Activated effector memory CD4-positive, alpha-beta T cell treated with anti-CD3 and anti-CD28 coated beads, Interleukin-2, amount 50 U/mL, for 16 hours (primary cell): ENCODE measurements around the gene VLDLR.

ENCODE experiments used
- DNase-seq: peaks from one replicate; pipeline ENCODE4 v3.0.0-alpha.2; 2020

Gene VLDLR

DNA sequence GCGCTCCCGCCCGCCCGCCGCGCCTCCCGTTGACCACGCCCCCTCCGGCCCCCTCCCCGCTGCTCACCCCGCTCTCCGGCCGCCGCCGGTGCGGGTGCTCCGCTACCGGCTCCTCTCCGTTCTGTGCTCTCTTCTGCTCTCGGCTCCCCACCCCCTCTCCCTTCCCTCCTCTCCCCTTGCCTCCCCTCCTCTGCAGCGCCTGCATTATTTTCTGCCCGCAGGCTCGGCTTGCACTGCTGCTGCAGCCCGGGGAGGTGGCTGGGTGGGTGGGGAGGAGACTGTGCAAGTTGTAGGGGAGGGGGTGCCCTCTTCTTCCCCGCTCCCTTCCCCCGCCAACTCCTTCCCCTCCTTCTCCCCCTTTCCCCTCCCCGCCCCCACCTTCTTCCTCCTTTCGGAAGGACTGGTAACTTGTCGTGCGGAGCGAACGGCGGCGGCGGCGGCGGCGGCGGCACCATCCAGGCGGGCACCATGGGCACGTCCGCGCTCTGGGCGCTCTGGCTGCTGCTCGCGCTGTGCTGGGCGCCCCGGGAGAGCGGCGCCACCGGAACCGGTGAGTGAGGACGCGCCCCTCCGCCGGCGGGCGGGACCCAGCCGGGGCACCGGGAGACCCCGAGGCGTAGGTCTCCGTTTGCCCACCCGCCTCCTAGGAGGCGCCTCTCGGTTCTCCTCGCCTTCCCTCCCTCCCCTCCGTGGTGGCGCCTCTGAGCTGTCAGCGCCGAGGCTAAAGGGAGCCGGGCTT lies at the start of gene VLDLR:
Gene VLDLR (plus strand): TSS at position 66 of the 739 bp plus-strand sequence. CDS start 403 bp downstream, at position 469.
- peak; percentile 68 for DNase-seq

DNA sequence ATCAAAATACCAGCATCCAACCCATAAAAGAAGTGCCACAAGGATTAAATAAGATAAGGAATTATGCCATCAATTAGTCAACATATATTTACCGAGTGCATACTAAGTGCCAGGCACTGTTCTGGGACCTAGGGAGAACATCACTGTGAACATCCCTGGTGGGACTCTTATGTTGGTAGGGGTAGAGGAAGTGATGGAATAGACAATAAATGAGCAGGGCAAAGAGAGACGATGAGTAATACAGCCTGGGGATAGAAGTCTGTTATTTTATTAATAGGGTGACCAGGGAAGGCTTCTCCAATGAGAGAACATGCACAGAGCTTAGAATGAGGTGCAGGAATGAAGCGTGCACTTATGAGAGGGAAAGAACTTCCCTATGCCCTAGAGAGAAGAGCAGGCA lies 47.4 kb upstream of the VLDLR start:
- DNase-seq: no peak

GRCh38 chr9:2576631-2577030 lies 45.0 kb upstream of the VLDLR start:
- DNase-seq: no peak

DNA sequence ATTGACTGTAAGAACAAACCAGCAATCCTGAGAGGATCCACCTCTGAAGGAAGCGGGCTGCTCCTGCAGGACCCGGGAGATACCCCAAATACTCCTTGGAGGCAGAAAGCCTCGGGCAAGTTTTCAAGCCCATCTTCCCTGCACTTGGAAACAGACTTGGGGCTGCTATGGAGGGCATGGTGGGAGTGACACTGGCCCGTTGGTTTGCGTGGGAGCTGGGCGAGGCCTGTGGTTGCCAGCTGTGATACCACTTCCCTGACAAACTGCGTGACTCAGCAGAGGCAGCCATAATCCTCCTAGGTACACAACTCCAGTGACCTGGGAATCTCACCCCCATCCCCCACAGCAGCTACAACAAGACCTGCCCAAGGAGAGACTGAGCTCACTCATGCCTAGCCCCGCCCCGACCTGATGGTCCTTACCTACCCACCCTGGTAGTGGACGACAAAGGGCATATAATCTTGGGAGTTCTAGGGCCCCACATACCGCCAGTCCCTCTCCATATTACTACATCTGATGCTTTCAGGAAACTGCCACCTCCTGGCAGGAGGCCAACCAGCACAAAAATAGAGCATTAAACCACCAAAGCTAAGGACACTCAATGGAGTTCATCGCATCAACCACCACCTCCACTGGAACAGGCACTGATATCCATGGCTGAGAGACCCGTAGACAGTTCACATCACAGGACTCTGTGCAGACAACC lies 38.1 kb upstream of the VLDLR start:
- no peak for DNase-seq

- no peak for DNase-seq
Measured at GRCh38 chr9:2591967-2592366, 29.6 kb upstream of the VLDLR start.

- no peak for DNase-seq
Measured at GRCh38 chr9:2593744-2594143, 27.8 kb upstream of the VLDLR start.

- DNase-seq: no peak
Measured at GRCh38 chr9:2595973-2596372, 25.6 kb upstream of the VLDLR start.

DNA sequence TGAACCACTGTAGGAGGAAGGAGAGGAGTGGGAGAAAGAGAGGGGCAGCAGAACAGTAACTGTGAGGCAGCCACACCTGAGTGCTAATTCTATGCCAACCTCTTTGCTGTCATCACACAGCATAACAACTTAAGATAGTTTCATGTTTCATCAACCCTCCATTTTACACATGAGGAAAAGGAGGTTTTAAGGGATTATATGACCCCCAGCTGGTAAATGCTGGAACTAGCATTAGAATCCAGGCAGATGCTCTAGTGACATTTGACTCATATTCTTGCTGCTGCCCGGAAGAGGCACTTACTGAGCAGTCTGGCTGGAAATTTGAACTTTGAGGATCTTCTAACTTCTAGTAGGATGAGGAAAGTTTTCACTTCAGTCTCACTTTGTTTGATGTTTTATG lies 24.1 kb upstream of the VLDLR start:
- no peak for DNase-seq

DNA sequence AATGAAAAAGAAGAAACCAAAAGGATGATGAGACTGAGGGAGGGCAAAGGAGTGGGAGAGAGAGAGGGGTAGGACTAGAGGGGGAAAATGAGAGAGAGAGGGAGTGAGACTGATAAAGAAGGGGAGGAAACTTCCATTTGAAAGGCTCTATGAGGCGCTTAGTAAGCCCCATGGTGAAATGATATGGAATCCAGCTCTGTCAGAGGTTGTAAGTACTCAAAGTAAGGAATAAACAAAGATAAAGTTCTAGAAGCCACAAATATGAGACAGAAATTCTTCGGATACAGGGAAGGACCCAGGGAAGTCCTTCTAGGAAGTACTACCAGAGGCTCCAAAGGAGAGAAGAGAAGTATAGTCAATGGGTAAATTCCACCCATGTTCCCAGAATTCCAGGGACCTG lies 21.7 kb upstream of the VLDLR start:
- DNase-seq: no peak

DNA sequence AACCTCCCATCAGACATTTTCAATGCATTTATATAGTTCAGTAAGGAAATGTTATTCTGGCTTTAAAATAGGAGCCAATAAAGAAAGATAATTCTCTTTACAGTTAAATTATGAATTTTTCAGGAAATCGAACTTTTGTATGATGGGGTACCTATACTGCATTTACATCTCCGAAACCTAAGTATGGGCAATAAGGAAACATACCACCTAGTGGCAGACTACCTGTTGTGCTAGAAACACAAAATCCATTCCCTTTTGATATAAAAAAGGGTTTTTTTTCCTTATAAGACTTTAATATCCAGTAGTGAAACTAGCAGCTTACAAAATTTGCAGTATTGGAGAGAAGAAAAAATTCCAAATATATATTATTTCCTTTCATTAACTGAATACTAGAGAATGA lies 21.3 kb upstream of the VLDLR start:
- no peak for DNase-seq

DNA sequence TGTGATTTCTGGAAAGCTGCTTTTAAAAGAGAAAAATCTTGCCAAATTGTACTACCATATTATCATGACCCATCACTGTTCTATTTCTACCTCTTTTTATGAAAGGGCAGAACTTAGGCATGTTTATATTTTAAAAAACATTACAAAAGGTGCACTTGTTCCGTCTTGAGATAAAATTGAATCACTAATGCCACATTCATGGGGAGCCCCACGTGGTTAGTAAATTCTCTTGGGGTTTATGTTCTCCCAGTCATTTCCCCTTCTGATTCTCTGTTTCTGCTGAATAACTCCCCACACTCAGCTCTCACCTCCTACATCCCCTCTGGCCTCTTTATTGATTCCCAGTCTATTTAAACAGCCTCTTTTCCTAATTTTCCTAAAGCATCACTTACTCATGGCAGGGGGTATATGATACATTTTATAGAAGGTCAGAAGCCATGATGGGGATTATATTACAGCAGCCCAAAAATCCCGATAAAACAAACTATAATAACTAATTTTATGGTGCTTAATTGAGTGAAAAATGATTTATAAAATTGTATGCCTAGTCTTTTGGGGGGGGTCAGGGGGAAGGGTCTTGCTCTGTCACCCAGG lies 19.7 kb upstream of the VLDLR start:
- DNase-seq: no peak

- DNase-seq: no peak
Measured at GRCh38 chr9:2602704-2603116, 18.9 kb upstream of the VLDLR start.

- no peak for DNase-seq
Measured at GRCh38 chr9:2603621-2604020, 18.0 kb upstream of the VLDLR start.

DNA sequence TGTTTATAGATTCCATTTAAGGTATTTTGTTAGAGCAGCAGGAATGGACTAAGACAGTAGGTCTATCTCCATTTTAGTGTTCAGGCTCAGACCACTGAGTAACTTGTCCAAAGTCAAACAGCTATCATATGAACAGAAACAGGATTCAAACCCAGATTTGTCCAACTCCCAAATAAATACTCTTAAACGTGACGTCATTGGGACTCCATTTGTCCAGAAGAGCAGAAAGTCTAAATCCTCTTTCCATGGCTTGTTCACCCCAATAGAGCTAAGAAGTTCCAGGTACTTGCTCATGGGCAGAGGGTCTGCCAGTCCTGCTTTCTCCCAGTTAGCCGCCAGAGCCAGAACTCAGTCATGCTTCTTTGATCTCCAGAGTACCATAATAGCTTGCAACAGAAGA lies 16.3 kb upstream of the VLDLR start:
- DNase-seq: no peak

GRCh38 chr9:2608276-2608675 lies 13.3 kb upstream of the VLDLR start:
- DNase-seq: no peak

DNA sequence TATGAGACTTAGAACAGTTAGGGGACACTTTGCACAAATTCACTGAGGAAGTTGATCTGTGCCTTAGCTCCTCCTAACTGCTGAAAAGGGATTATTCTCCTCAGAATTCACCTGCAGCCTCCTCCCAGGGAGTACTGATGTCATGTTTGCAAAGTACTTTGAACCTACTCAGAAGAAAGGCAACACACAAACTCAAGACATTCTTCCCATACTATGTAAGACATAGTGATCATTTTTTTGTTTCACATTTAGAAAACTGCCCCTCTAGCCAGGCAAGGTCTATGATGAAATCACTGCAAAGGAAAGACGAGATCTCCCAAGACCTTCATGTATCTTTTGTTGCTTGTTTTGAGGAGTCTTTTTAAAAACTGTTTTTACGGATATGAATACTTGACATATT lies 10.6 kb upstream of the VLDLR start:
- DNase-seq: no peak

DNA sequence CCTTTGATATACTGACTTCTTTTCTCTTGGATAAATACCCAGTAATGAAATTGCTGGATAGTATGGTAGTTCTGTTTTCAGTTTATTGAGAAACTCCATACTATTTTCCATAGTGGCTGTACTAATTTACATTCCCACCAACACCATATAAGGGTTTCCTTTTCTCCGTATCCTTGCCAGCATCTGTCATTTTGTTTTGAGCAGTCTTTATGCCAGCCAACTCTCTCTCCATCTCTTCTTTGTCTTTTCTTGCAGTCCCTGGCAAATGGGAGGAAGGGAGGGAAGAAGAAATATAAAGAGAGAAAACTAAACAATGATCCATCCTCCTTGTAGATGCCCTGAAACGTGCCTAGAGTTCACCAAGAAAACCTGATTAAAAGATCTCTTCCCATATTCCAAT lies 9.6 kb upstream of the VLDLR start:
- no peak for DNase-seq

- no peak for DNase-seq
Measured at GRCh38 chr9:2613730-2614271, 7.8 kb upstream of the VLDLR start.

DNA sequence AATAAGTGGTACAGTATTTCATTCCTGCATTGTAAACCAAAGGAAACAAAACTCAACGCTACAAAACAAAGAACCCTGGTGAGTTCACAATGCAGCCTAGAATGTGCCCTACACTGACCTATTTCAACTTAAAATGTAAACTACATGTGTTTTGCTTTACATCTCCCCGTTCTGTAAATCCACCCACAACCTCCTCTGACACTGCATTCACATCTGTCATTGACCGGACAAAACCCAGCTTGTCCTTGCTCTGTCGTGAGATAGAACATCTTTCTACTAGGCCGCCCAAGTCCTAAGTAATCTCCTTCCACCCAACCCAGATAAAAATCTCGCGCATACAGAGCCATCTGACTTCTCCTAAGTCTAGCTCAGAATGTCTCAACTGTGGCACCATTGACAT lies 6.1 kb upstream of the VLDLR start:
- no peak for DNase-seq

GRCh38 chr9:2616692-2617377 lies 4.8 kb upstream of the VLDLR start:
- no peak for DNase-seq

DNA sequence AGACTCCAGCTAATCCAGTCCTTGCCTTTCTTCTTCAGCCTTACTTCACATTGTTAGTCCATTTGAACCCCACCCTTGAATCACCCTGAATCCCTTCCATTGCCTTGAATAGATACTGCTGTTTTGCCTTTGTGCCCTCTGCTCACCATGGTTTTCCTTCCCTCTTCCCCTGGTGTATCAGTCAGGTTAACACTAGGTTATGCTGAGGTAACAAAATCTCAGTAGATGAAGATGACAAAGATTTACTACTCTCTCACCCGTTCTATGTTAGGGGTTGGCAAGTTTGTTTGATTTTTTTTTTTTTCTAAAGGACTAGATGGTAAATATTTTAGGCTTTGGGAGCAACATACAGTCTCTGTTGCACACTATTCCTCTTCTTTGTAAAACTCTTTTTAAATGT lies 3.3 kb upstream of the VLDLR start:
- no peak for DNase-seq

DNA sequence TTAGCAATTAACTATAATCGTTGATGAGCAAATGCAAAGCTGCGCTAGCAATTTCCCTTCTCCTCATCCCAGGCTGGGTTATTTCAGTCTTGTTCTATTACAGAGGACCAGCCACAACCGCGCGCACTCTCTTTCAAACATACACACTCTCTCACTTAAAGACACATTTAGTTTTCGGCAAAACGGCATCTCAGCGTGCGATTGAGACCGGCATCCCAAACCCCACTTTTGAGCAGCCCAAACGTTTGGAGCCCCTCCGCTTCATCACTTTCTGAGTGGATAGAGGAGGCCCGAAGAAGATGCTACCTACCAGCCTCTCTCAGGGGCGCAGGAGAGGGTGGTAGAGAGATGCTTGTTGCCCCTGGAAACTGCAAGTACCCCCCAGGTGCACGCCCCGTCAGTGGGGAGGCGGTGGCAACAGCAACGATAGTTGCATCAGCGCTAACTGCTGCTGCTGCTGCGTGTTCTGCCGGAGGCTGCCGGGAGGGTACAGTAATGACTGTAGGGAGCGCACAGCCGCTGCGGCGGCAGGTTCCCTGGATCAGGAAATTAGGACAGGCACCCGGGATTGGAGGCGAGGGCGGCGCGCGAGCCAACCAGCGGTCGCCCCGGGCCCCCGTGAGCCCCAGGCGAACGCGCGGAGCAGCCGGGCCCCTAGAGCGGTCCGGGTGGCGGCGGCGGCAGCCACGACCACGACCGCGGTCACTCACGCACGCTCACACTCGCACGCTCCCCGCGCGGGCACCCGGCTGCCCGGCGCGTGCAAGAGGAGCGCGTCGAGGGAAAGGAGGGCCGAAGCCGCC lies 467 bp upstream of the VLDLR start:
- DNase-seq: peak; percentile 81
